EH (cell line): ENCODE measurements around the gene NUDT5.
"Not testable (repeated sequence)": the region's sequence is repeated elsewhere in the genome, so short reads cannot be mapped to it uniquely, and the experiment has no call there.

Experiments
- DNase-seq: peaks from one replicate; pipeline ENCODE4 v3.0.0-alpha.2; 2015; ENCODE audit warnings: low read depth

NUDT5 gene

GRCh38 chr10:12195603-12196506 is at the start of gene NUDT5, which contains the start of gene CDC123:
NUDT5 (minus strand) TSS chr10:12195891; CDS start chr10:12186291, 9,600 bp downstream.
CDC123 (plus strand) TSS chr10:12196188; CDS start chr10:12196246, 58 bp downstream.
- peak; percentile 92 for DNase-seq

GRCh38 chr10:12243864-12244620 is 48.4 kb upstream of the NUDT5 start:
- DNase-seq, result no peak

GRCh38 chr10:12241810-12242529 is 46.3 kb upstream of the NUDT5 start:
- DNase-seq, result no peak

DNA sequence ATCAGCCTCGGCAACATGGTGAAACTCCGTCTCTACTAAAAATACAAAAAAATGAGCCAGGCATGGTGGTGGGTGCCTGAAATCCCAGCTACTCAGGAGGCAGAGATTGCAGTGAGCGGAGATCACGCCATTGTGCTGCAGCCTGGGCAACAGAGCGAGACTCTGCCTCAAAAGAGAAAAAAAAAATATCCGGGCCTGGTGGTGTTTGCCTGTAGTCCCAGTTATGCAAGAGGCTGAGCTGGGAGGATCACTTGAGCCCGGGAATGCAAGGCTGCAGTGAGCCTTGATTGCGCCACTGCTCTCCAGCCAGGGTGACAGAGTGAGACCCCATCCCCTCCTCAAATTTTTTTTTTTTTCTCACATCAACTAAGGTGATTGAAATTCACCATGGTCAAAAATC is 43.1 kb upstream of the NUDT5 start:
- no peak for DNase-seq

- DNase-seq, result no peak
These were observed 41.9 kb upstream of the NUDT5 start for GRCh38 chr10:12237265-12238220.

DNA sequence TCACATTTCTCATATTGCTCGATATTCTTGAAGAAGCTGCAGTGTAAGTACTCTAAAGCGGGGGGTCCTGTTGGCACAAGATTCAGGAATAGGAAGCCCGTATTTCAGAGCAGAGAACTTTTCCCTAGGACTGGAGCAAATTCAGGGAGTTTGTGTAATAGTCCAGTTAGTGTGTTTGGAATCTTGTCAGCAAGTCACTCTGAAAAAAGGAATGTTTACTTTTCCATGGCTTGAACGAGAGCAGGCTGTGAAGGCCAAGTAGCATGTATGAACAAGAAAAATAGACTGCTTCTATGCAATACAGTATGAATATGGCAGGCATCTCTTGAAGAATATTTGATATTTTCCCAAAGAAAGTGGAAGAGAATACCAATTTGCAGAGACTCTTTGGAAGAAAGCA is 40.1 kb upstream of the NUDT5 start:
- peak; percentile 19 for DNase-seq

- DNase-seq, result peak; percentile 25
These were observed 39.5 kb upstream of the NUDT5 start for GRCh38 chr10:12235116-12235694.

- not testable (repeated sequence) for DNase-seq
These were observed 39.0 kb upstream of the NUDT5 start for GRCh38 chr10:12234687-12235086.

- no peak for DNase-seq
These were observed 33.2 kb upstream of the NUDT5 start for GRCh38 chr10:12228851-12229250.

GRCh38 chr10:12226438-12226837 is 30.7 kb upstream of the NUDT5 start:
- not testable (repeated sequence) for DNase-seq

DNA sequence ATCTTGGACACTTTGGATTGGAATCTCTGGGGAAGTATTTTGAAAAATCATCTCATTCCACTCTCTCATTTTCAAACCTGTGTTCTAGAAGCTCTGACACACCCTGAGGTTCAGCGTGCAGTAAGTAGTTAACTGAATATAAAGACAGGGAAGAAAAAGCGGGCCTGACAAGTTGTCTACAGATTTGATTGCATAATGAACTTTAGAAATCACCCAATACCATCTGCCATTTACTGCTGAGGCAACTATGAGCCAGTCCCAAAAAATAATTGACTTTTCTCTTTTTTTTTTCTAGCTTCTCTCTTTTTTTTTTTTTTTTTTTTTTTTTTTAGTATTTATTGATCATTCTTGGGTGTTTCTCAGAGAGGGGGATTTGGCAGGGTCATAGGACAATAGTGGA is 29.8 kb upstream of the NUDT5 start:
- no peak for DNase-seq

DNA sequence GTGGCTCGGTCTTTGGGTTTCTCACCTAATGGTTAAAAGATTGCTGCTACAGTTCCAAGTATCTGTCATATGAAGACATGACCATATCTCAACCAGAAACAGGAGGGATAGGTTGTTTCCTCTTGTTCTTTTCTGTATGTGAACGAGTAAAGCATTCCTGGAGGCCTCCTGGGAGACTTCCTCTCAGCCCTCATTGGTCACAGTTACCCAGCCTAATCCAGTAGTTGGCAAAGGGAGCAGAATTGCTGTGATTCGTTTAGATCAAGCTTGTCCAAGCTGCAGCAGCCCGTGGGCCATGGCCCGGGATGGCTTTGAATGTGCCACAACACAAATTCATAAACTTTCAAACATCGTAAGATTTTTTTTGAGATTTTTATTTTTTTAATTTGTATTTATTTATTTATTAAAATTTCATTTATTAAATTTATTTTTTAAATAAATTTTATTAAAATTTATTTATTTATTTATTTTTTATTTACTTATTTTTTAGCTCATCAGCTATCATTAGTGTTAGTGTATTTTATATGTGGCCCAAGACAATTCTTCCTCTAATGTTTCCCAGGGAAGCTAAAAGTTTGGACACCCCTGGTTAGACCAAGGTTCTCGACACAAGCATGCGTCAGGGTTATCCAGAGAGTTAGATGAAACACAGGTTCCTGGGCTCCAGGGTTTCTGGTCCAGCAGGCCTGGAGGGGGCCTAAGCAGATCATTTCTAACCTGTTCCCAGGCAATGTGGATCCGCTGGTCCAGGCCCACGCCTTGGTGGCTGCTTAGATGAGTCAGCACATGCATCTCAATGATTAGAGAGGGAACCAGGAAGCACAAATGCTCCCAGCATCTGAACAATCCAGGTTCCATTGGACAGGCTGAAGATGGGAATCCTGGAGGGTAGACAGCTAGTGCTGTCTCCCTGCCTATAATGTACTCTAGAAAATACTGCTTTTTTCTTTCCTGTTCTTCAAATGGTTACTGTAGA is 25.9 kb upstream of the NUDT5 start:
- DNase-seq, result peak; percentile 32

- DNase-seq, result no peak
These were observed 23.3 kb upstream of the NUDT5 start for GRCh38 chr10:12218991-12219390.

DNA sequence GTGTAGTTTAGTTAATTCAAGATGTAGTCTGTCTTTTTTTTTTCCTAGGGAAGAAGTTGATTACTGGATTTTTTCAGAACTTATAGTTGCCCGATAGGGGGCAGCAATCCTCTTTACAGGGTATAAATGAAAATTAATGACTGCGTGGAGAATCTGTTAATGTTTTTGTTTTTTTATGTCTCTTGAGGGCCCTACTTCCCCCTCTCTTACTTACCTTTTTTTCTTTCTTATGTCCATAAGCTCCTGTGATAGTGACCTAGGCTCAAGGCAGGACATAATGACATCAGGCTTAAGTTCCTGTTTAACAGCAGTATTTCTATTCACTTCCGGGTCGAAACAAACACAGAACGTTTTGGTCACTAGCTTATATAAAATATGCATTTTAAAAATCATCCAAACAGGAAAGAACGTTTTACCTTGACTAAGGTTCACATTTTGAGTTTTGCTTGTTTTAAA is 19.1 kb upstream of the NUDT5 start:
- peak; percentile 64 for DNase-seq

- DNase-seq, result no peak
These were observed 18.4 kb upstream of the NUDT5 start for GRCh38 chr10:12214093-12214492.

DNA sequence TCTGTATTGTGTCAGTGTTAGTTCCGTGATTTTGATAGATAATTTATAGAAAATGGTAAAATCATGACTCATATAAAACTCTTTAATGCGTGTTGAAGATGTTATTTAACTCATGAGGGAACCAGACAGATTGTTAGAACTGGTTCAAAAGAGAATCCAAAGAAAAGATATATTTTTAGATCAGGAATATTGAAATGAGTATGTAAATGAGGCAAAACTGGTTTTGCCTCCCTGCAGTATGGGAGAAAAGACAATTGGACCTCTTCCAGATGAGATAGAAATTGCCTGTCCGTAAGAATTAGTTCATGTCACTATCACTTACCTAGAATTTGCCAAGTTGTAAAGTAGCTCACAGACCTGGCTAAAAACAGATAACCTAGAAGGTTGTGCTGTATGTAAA is 17.9 kb upstream of the NUDT5 start:
- no peak for DNase-seq

- DNase-seq, result no peak
These were observed 16.8 kb upstream of the NUDT5 start for GRCh38 chr10:12212454-12212853.

- DNase-seq, result no peak
These were observed 12.8 kb upstream of the NUDT5 start for GRCh38 chr10:12208460-12208859.

- DNase-seq, result no peak
These were observed 11.4 kb upstream of the NUDT5 start for GRCh38 chr10:12207114-12207513.
